Lung (tissue), 12 donors: ENCODE measurements around the gene LRRIQ1. TPM values are rescaled to one million over a fixed set of nuclear protein-coding genes. Genes with fewer than 3 reads are reported as not detected.

Experiments
- ATAC-seq: fragments of 200-7000 bp; cut with Tn5 transposase; one replicate; pipeline ENCODE4 v1.9.1; 2020; ENCODE audit warnings: moderate number of reproducible peaks; ENCODE audit not compliant: insufficient read depth, low FRiP score
- DNase-seq, 3 donors: peaks; one replicate each; pipeline ENCODE4 v3.0.0-alpha.2; 2013 to 2017
- H3K27ac ChIP-seq, 2 donors: one replicate each; pipeline ENCODE4 v1.5.1; 2013; ENCODE audit warnings: mild to moderate bottlenecking in 2 of 2, moderate library complexity in 2 of 2, control low read depth in 1 of 2, inconsistent platforms in 1 of 2, low read depth in 1 of 2, low read length in 1 of 2
- H3K27me3 ChIP-seq, 3 donors: one replicate each; pipeline ENCODE4 v1.5.1; 2013; ENCODE audit warnings: low read length in 2 of 3; ENCODE audit not compliant: control insufficient read depth in 3 of 3, insufficient read depth in 3 of 3
- H3K36me3 ChIP-seq, 4 donors: one replicate each; pipeline ENCODE4 v1.5.1; 2013; ENCODE audit warnings: low read length in 4 of 4, mild to moderate bottlenecking in 1 of 4, moderate library complexity in 1 of 4; ENCODE audit not compliant: control insufficient read depth in 4 of 4, insufficient read depth in 4 of 4
- H3K4me1 ChIP-seq, 5 donors: one replicate each; pipeline ENCODE4 v1.5.1; 2013; ENCODE audit warnings: low read length in 5 of 5, mild to moderate bottlenecking in 2 of 5, moderate library complexity in 1 of 5; ENCODE audit not compliant: control insufficient read depth in 5 of 5, insufficient read depth in 5 of 5
- H3K4me3 ChIP-seq: one replicate; pipeline ENCODE4 v1.5.1; 2013; ENCODE audit warnings: mild to moderate bottlenecking, control low read depth, moderate library complexity
- H3K9ac ChIP-seq, 2 donors: one replicate each; pipeline ENCODE4 v1.5.1; 2013; ENCODE audit warnings: low read length in 2 of 2, control low read depth in 1 of 2; ENCODE audit not compliant: insufficient read depth in 1 of 2
- H3K9me3 ChIP-seq, 4 donors: one replicate each; pipeline ENCODE4 v1.5.1; 2013; ENCODE audit warnings: low read length in 3 of 4, mild to moderate bottlenecking in 1 of 4, moderate library complexity in 1 of 4; ENCODE audit not compliant: control insufficient read depth in 4 of 4, insufficient read depth in 3 of 4
- WGBS, 2 donors: extraction: QIAGEN DNeasy Blood & Tissue Kit; methylation state at CpG; one replicate each; pipeline ENCODE4 v1.1.7; 2013; 5-methylcytosine and 5-hydroxymethylcytosine counted together
- polyA plus RNA-seq, 2 donors: library from polyadenylated mRNA; stranded (reverse); fragments of 200-250 nt; gene quantifications; one replicate each; pipeline ENCODE4 v1.2.1, GENCODE V29; 2013
- total RNA-seq, 2 donors: library from RNA; depleted of rRNA in 1 of 2; stranded (reverse); fragments of >200 nt in 1 of 2; gene quantifications; one replicate each; pipeline ENCODE4 v1.2.1, GENCODE V29; 2014 to 2021
- TF ChIP-seq, protein P1 (sequence below): IDR thresholded peaks from 2 replicates; pipeline ENCODE4 v1.5.1; 2012; ENCODE audit warnings: mild to moderate bottlenecking; ENCODE audit errors: control extremely low read depth, extremely low read depth
- donor health status: control.
- donor health status: control.
- donor health status: Bipolar disorder and iron deficiency.
- donor health status: healthy.
- donor health status: DM: yes; HTN: yes; CAD: no.

Gene LRRIQ1
- total and polyA plus RNA-seq, 4 donors, result 3.4 to 33.2 (median 12.0) TPM

DNA sequence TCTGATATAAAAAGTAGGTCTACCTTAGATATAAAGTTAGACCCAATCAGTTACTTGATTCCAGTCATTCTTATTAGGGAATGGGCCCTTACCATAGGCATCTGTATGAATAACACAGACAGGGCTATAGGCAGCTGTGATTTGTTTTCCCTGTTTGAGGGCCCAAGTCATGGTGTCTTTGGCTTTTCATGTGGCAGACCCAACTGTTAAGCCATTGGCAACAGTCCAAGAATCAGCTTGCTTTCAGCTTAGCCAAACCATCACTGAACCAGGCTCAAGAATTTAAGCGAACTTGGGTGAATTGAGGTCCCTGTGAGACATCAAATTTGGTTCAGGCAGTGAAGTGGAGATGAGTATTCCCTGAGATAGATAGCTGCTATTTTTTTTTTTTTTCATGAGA lies 111.2 kb downstream of the LRRIQ1 start:
- no peak overlapping the region for H3K27ac ChIP-seq

DNA sequence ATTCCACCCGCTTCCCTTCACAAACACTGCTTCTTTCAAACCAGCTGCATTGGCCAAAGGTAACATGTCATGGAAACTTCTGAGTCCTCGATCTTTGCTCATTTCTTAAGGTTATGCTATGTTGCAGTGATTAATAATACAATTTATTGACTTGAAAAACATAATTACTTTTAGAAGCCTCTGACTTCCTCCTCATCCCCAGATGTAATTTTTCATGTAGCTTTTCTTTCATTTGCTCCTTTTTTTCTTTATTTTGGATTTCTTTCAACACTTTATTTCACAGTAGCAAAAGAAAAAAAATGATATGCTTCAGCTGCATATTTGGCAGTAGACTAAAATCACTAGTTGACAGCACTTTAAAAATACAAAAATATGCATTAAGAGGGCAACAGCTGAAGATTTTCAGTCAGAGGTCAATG lies 116.2 kb downstream of the LRRIQ1 start:
- WGBS, 2 donors, result 69 to 77% methylated on average over 2 of the region's 2 CpGs
- H3K9me3 ChIP-seq, result no peaks in the 10 kb centered on the region
- no peak overlapping the region for H3K9ac ChIP-seq
- H3K27ac ChIP-seq, result no peak overlapping the region
- DNase-seq (peak in 2 of 3 donors; percentile 54 to 65), ATAC-seq (no peak)
- no peak overlapping the region for H3K4me3 ChIP-seq
- no peaks in the 10 kb centered on the region for H3K36me3 ChIP-seq
- H3K27me3 ChIP-seq, result peaks cover 0 to 17% (median 10%) of the 10 kb centered on the region in 3 donors
- TF ChIP-seq, protein P1, sequence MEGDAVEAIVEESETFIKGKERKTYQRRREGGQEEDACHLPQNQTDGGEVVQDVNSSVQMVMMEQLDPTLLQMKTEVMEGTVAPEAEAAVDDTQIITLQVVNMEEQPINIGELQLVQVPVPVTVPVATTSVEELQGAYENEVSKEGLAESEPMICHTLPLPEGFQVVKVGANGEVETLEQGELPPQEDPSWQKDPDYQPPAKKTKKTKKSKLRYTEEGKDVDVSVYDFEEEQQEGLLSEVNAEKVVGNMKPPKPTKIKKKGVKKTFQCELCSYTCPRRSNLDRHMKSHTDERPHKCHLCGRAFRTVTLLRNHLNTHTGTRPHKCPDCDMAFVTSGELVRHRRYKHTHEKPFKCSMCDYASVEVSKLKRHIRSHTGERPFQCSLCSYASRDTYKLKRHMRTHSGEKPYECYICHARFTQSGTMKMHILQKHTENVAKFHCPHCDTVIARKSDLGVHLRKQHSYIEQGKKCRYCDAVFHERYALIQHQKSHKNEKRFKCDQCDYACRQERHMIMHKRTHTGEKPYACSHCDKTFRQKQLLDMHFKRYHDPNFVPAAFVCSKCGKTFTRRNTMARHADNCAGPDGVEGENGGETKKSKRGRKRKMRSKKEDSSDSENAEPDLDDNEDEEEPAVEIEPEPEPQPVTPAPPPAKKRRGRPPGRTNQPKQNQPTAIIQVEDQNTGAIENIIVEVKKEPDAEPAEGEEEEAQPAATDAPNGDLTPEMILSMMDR, result no peak
- peaks cover 0 to 4% (median 0%) of the 10 kb centered on the region in 5 donors for H3K4me1 ChIP-seq

More for the DNA sequence above, 111.2 kb downstream of the LRRIQ1 start:
- H3K9ac ChIP-seq, result no peak overlapping the region
- ATAC-seq (no peak), DNase-seq (no peak)
- H3K9me3 ChIP-seq, result no peaks in the 10 kb centered on the region
- H3K4me1 ChIP-seq, result peaks cover 0 to 4% (median 0%) of the 10 kb centered on the region in 5 donors
- TF ChIP-seq, protein P1, result no peak
- no peaks in the 10 kb centered on the region for H3K36me3 ChIP-seq
- H3K27me3 ChIP-seq, result peaks cover 0 to 16% (median 0%) of the 10 kb centered on the region in 3 donors
- 90 to 100% methylated on average over 1 of the region's 1 CpG for WGBS, 2 donors
- H3K4me3 ChIP-seq, result no peak overlapping the region

DNA sequence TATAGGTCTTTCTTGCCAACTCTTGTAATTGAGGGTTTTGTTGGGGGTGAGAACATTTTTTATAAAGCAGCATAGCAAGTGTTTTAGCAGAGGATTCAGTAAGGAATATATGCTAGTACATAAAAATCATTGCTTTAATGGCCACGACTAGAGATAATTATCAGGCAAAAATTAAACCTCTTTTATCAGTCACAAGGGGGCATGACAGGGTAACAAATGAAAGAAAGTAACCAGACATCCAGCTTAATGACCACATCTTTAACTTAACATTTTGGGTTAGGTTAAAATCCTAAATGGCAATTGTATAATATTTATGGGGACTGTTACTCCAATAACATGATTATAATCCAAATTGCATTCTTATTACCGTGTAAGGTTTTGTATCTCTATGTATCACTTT lies 119.6 kb downstream of the LRRIQ1 start:
- no peak overlapping the region for H3K4me3 ChIP-seq

More for the DNA sequence above, 119.6 kb downstream of the LRRIQ1 start:
- no peaks in the 10 kb centered on the region for H3K9me3 ChIP-seq
- TF ChIP-seq, protein P1, result no peak
- peaks cover 0 to 14% (median 10%) of the 10 kb centered on the region in 3 donors for H3K27me3 ChIP-seq
- H3K27ac ChIP-seq, result no peak overlapping the region
- H3K36me3 ChIP-seq, result no peaks in the 10 kb centered on the region
- DNase-seq (peak in 2 of 3 donors; percentile 57 to 60), ATAC-seq (no peak)
- peaks cover 0 to 4% (median 0%) of the 10 kb centered on the region in 5 donors for H3K4me1 ChIP-seq
- H3K9ac ChIP-seq, result no peak overlapping the region
- 34 to 41% methylated on average over 2 of the region's 2 CpGs for whole genome bisulfite sequencing, 2 donors
